Natural killer cell (primary cell): ENCODE results near the gene DOK1. TPM values are rescaled to one million over a fixed set of nuclear protein-coding genes. Genes with fewer than 3 reads are reported as not detected.
A peak's percentile ranks its signal among the peaks of the same experiment; 100 is the strongest.

Experiments
- ATAC-seq, 3 donors: fragments of 150-1000 bp in 2 of 3; fragments of 200-7000 bp in 1 of 3; cut with Tn5 transposase; 1 replicate in 1 of 3; 2 replicates in 2 of 3; pipeline ENCODE4 v1.10.0; 2021; ENCODE audit warnings: mild to moderate bottlenecking in 2 of 3, moderate library complexity in 2 of 3
- DNase-seq, 2 donors: peaks; one replicate each; pipeline versions ENCODE4 v3.0.0 to v3.0.0-alpha.2; 2013 to 2021; ENCODE audit warnings: mixed read lengths in 1 of 2
- H3K27ac ChIP-seq: one replicate; pipeline ENCODE4 v1.5.1; 2013; ENCODE audit warnings: mild to moderate bottlenecking, low read length
- H3K27me3 ChIP-seq: one replicate; pipeline ENCODE4 v1.6.1; 2013; ENCODE audit warnings: low read length; ENCODE audit not compliant: control insufficient read depth, insufficient read depth
- H3K36me3 ChIP-seq: one replicate; pipeline ENCODE4 v1.6.1; 2013; ENCODE audit warnings: low read length; ENCODE audit not compliant: control insufficient read depth, insufficient read depth
- H3K4me1 ChIP-seq: one replicate; pipeline ENCODE4 v1.6.1; 2013; ENCODE audit warnings: low read length; ENCODE audit not compliant: control insufficient read depth, insufficient read depth
- H3K4me3 ChIP-seq: one replicate; pipeline ENCODE4 v1.5.1; 2013; ENCODE audit warnings: low read length
- H3K9me3 ChIP-seq: one replicate; pipeline ENCODE4 v1.6.1; 2013; ENCODE audit warnings: low read length; ENCODE audit not compliant: control insufficient read depth, insufficient read depth
- H3K27ac Mint-ChIP-seq, 2 donors: one replicate each; pipeline ENCODE4 v1.8.0; 2022; ENCODE audit warnings: mild to moderate bottlenecking in 2 of 2, mixed read lengths in 2 of 2, moderate library complexity in 1 of 2
- H3K27me3 Mint-ChIP-seq, 2 donors: one replicate each; pipeline ENCODE4 v1.8.0; 2022; ENCODE audit warnings: low read depth in 2 of 2, mixed read lengths in 2 of 2
- H3K36me3 Mint-ChIP-seq: one replicate; pipeline ENCODE4 v1.8.0; 2022; ENCODE audit warnings: mixed read lengths
- H3K4me1 Mint-ChIP-seq, 2 donors: one replicate each; pipeline ENCODE4 v1.8.0; 2022; ENCODE audit warnings: mixed read lengths in 2 of 2
- H3K4me3 Mint-ChIP-seq: one replicate; pipeline ENCODE4 v1.8.0; 2022; ENCODE audit warnings: mild to moderate bottlenecking, moderate library complexity, mixed read lengths
- H3K9me3 Mint-ChIP-seq, 2 donors: one replicate each; pipeline ENCODE4 v1.8.0; 2022; ENCODE audit warnings: mixed read lengths in 2 of 2
- CTCF ChIP-seq: fragments of 200-600 bp; IDR thresholded peaks from one replicate; pipeline ENCODE4 v1.8.0; 2022; ENCODE audit warnings: antibody characterized with exemption
- WGBS: methylation state at CpG from one replicate; pipeline ENCODE4 v1.1.7; 2013; ENCODE audit warnings: missing lambda C conversion rate; ENCODE audit not compliant: insufficient coverage; 5-methylcytosine and 5-hydroxymethylcytosine counted together
- intact Hi-C: fragments of 100-400 bp; cut with micrococcal nuclease; formaldehyde crosslinking; loops from one replicate; pipeline ENCODE4 v1.14.2; 2022
- total RNA-seq, 4 donors: library from RNA; stranded (reverse); fragments of 120-200 nt in 1 of 4; gene quantifications; one replicate each; pipeline versions ENCODE4 v1.2.3 to v1.2.4, GENCODE V29; 2013 to 2022

DOK1 gene
- total RNA-seq, 3 donors from 2014 or later (not counting 1 experiment from before 2014, with no cell fraction given), result 17.4 to 24.9 (median 23.9) TPM

GRCh38 chr2:74556159-74556558, 1.6 kb downstream of the DOK1 start:
- no peaks in the 10 kb centered on the region for H3K9me3 Mint-ChIP-seq
- Histone ChIP-seq H3K4me1 (peaks cover 24% of the 10 kb centered on the region), H3K27ac (peak overlapping the region; percentile 66)

GRCh38 chr2:74556831-74557370, 2.4 kb downstream of the DOK1 start:
- Mint-ChIP-seq H3K4me1 (peaks cover 15 to 46% of the 10 kb centered on the region in 2 donors), H3K9me3 (no peaks in the 10 kb centered on the region), H3K36me3 (no peaks in the 10 kb centered on the region), H3K27ac (peak overlapping the region; percentile 48 to 89), H3K4me3 (no peak overlapping the region), H3K27me3 (peaks cover 5 to 7% of the 10 kb centered on the region in 2 donors)
- 91% methylated on average over 5 of the region's 6 CpGs for WGBS
- Histone ChIP-seq H3K9me3 (no peaks in the 10 kb centered on the region), H3K36me3 (peaks cover 6% of the 10 kb centered on the region), H3K27me3 (no peaks in the 10 kb centered on the region), H3K27ac (no peak overlapping the region), H3K4me3 (no peak overlapping the region), H3K4me1 (peaks cover 24% of the 10 kb centered on the region)
- intact Hi-C loops, result no loop called here
- DNase-seq (no peak), ATAC-seq (no peak)
- no peak for TF ChIP-seq CTCF

More at GRCh38 chr2:74556159-74556558, 1.6 kb downstream of the DOK1 start:
- ATAC-seq, result no peak
- peak overlapping the region; percentile 92 for H3K4me3 Mint-ChIP-seq
- no peaks in the 10 kb centered on the region for H3K9me3 ChIP-seq
- H3K4me1 Mint-ChIP-seq, result peaks cover 15 to 42% of the 10 kb centered on the region in 2 donors
- whole genome bisulfite sequencing, result 88% methylated on average over 14 of the region's 14 CpGs
- no peak for DNase-seq
- H3K4me3 ChIP-seq, result no peak overlapping the region
- peaks cover 6% of the 10 kb centered on the region for H3K36me3 ChIP-seq
- TF ChIP-seq CTCF, result no peak
- H3K27ac Mint-ChIP-seq, result peak overlapping the region; percentile 48 to 89
- no peaks in the 10 kb centered on the region for H3K36me3 Mint-ChIP-seq
- no peaks in the 10 kb centered on the region for H3K27me3 ChIP-seq
- intact Hi-C loops, result no loop called here
- peaks cover 7 to 15% of the 10 kb centered on the region in 2 donors for H3K27me3 Mint-ChIP-seq

GRCh38 chr2:74558284-74559230, 4.0 kb downstream of the DOK1 start:
- intact Hi-C loops, result no loop called here
- no peak overlapping the region for H3K27ac ChIP-seq
- Mint-ChIP-seq H3K36me3 (no peaks in the 10 kb centered on the region), H3K4me3 (no peak overlapping the region), H3K27ac (peak overlapping the region in 1 of 2 donors; percentile 18), H3K4me1 (peaks cover 15 to 39% of the 10 kb centered on the region in 2 donors), H3K27me3 (peaks cover 11 to 18% of the 10 kb centered on the region in 2 donors), H3K9me3 (no peaks in the 10 kb centered on the region)
- no peak for ATAC-seq
- DNase-seq, result no peak
- H3K36me3 ChIP-seq, result peaks cover 6% of the 10 kb centered on the region
- no peak overlapping the region for H3K4me3 ChIP-seq
- H3K27me3 ChIP-seq, result no peaks in the 10 kb centered on the region
- no peak for TF ChIP-seq CTCF
- 84% methylated on average over 7 of the region's 7 CpGs for WGBS
- H3K4me1 ChIP-seq, result peaks cover 21% of the 10 kb centered on the region
- H3K9me3 ChIP-seq, result no peaks in the 10 kb centered on the region
